ENCODE measurements around the gene PRC1. TPM values are rescaled to one million over a fixed set of nuclear protein-coding genes. Genes with fewer than 3 reads are reported as not detected.
"Not testable (repeated sequence)": the region's sequence is repeated elsewhere in the genome, so short reads cannot be mapped to it uniquely, and the experiment has no call there.

Gene PRC1
- total and polyA plus RNA-seq, 2 of the 13 experiments (the other 11 are each of a cell fraction or from before 2014, with no cell fraction given): 137 to 162 TPM

- H3K36me3 ChIP-seq (replicated peaks in 1 of 2; ENCODE audit: control insufficient read depth in 1 of 2, insufficient read depth in 2 of 2, low read length in 2 of 2); BruUV-seq (replicated peaks); FAIRE-seq; H3K4me3 ChIP-seq (replicated peaks in 1 of 3; ENCODE audit: insufficient read depth in 1 of 3, low read depth in 2 of 3, low read length in 3 of 3); ATAC-seq; H3K4me2 ChIP-seq (ENCODE audit: low read depth, low read length); H3K79me2 ChIP-seq (ENCODE audit: insufficient read depth, low read length); H4K20me1 ChIP-seq (ENCODE audit: insufficient read depth, low read length); H3K9me3 ChIP-seq (ENCODE audit: low read length); intact Hi-C loops (cut with micrococcal nuclease; ENCODE audit: unreplicated experiment); H2AFZ ChIP-seq (ENCODE audit: low read length); DNase-seq (ENCODE audit: low spot score); H3K27ac ChIP-seq (ENCODE audit: extremely low read length, insufficient read depth, low read length); H3K27me3 ChIP-seq (ENCODE audit: control insufficient read depth in 1 of 2, insufficient read depth in 2 of 2, low read length in 2 of 2); H3K9ac ChIP-seq (ENCODE audit: insufficient read depth, low read depth, low read length); CTCF ChIA-PET (ENCODE audit: low intra/inter-chr PET ratio, low total read pairs): not testable (repeated sequence)
- peaks cover 42% of the 10 kb centered on the region for H3K4me1 ChIP-seq (ENCODE audit: insufficient read depth, low read length)
- in situ Hi-C loops (cut with HindIII; ENCODE audit: extremely low pct_ligation_motif_present, low pct_unique_long_range_greater_than_20kb): loop anchor here (25.0 kb wide), 1 partner anchor 336 kb away; no protein-coding TSS in a partner anchor
- POLR2A ChIA-PET: interaction anchor here (1.1 kb wide), 1 partner anchor 8 kb away, joined by 3 read pairs; the partner anchor contains the start of gene UNC45A
- WGBS (ENCODE audit: low lambda C conversion rate): 85% methylated on average over 10 of the region's 10 CpGs
Observed at GRCh38 chr15:90926766-90927165, 67.6 kb downstream of the PRC1 start.

GRCh38 chr15:90924375-90924774 is 70.0 kb downstream of the PRC1 start:
- Histone ChIP-seq H3K4me2 (ENCODE audit: low read depth, low read length) (no peak overlapping the region), H3K9ac (ENCODE audit: insufficient read depth, low read depth, low read length) (no peak overlapping the region), H3K9me3 (ENCODE audit: low read length) (no peaks in the 10 kb centered on the region), H4K20me1 (ENCODE audit: insufficient read depth, low read length) (no peaks in the 10 kb centered on the region), H2AFZ (ENCODE audit: low read length) (no peak overlapping the region), H3K27me3 (ENCODE audit: control insufficient read depth in 1 of 2, insufficient read depth in 2 of 2, low read length in 2 of 2) (no peaks in the 10 kb centered on the region), H3K4me1 (ENCODE audit: insufficient read depth, low read length) (peaks cover 27% of the 10 kb centered on the region), H3K4me3 (replicated peaks in 1 of 3; ENCODE audit: insufficient read depth in 1 of 3, low read depth in 2 of 3, low read length in 3 of 3) (no peak overlapping the region), H3K79me2 (ENCODE audit: insufficient read depth, low read length) (no peaks in the 10 kb centered on the region), H3K27ac (ENCODE audit: extremely low read length, insufficient read depth, low read length) (no peak overlapping the region), H3K36me3 (replicated peaks in 1 of 2; ENCODE audit: control insufficient read depth in 1 of 2, insufficient read depth in 2 of 2, low read length in 2 of 2) (peaks cover 6 to 21% of the 10 kb centered on the region in 2 experiments; a peak in 3 of 5 replicates)
- WGBS (ENCODE audit: low lambda C conversion rate): 85% methylated on average over 5 of the region's 5 CpGs
- no peak for FAIRE-seq
- ChIA-PET CTCF (ENCODE audit: low intra/inter-chr PET ratio, low total read pairs) (no interaction called here), POLR2A (no interaction called here)
- ATAC-seq: no peak; the same call in 2 of the 3 replicates
- DNase-seq (ENCODE audit: low spot score): no peak
- intact Hi-C loops (cut with micrococcal nuclease; ENCODE audit: unreplicated experiment): no loop called here
- in situ Hi-C loops (cut with HindIII; ENCODE audit: extremely low pct_ligation_motif_present, low pct_unique_long_range_greater_than_20kb): no loop called here
- no TSS peak for BruUV-seq (replicated peaks)
- TF ChIP-seq ZNF644 (CRISPR knock-in tag; IDR thresholded peaks at IDR 0.05; ENCODE audit: low read depth) (no peak), SIX4 (CRISPR knock-in tag; IDR thresholded peaks at IDR 0.05) (no peak), CBX1 (IDR thresholded peaks at IDR 0.05; ENCODE audit: low read depth) (no peak), ZNF660 (CRISPR knock-in tag; IDR thresholded peaks at IDR 0.05; ENCODE audit: borderline replicate concordance, low read depth) (no peak), RAD51 (IDR thresholded peaks at IDR 0.05; ENCODE audit: borderline replicate concordance) (no peak), BRD4 (CRISPR knock-in tag; IDR thresholded peaks at IDR 0.05) (no peak), TCF12 (IDR thresholded peaks at IDR 0.05) (no peak), TCF12 (CRISPR knock-in tag; IDR thresholded peaks at IDR 0.05) (no peak), ZNF816 (CRISPR knock-in tag; IDR thresholded peaks at IDR 0.05; ENCODE audit: borderline replicate concordance) (no peak), GATAD2A (CRISPR knock-in tag; IDR thresholded peaks at IDR 0.05) (no peak), IKZF4 (CRISPR knock-in tag; IDR thresholded peaks at IDR 0.05; ENCODE audit: borderline replicate concordance, low read depth, not compliant biosample characterization) (no peak), PLRG1 (conservative IDR thresholded peaks at IDR 0.05) (no peak), HDAC6 (IDR thresholded peaks at IDR 0.05; ENCODE audit: low read depth, low read length) (no peak), KLF12 (CRISPR knock-in tag; IDR thresholded peaks at IDR 0.05; ENCODE audit: borderline replicate concordance) (no peak), MTF2 (CRISPR knock-in tag; IDR thresholded peaks at IDR 0.05; ENCODE audit: borderline replicate concordance) (no peak), HDAC1 (CRISPR knock-in tag; IDR thresholded peaks at IDR 0.05) (no peak)

Measured in HepG2 (cell line).